CD4-positive, alpha-beta T cell treated with Interferon alpha-2 for 1 hour (primary cell): Measurements from ENCODE around the gene UFD1.
"Not testable (repeated sequence)": the region's sequence is repeated elsewhere in the genome, so short reads cannot be mapped to it uniquely, and the experiment has no call there.

Experiments used
- DNase-seq, 2 donors: peaks; one replicate each; pipeline ENCODE4 v3.0.0-alpha.2; 2020 to 2022

Gene UFD1

DNA sequence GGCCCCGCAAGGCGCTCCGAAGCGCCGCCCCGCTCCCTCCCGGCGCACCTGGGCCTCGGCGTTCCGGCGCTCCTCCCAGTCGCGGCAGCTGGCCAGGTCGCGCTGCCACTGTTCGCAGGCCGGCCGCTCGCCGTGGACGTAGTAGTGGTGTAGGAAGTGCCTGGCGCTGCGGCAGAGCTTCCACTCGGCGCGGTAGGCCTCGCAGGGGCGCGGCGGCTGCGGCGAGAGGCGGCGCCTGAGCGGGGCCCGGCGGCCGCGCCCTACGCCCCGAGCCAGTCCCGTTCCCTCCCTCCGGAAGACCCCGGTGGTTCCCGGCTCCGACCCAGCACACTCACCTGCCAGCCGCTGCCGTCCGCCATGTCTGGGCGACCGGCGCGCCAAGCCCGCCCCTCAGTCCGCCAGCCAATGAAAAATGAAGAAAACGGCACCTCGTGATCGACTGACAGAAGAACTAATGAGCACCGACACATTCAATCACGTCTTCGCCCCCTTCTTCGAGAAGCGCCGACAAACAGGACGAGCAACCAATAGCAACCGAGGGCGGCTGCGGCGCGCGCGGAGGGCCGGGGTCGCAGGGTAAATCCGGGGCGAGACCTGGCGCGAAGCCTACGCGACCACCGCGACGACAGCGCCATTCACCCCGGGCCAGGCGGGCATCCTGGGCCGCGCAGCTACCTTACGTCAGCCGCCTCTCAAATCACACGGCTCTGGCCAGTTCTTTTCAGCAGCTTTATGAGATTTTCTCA is 31.5 kb downstream of the UFD1 start, which contains the start of gene C22orf39:
C22orf39 (minus strand) TSS at position 382 of the 746 bp plus-strand sequence; CDS start at position 359, 23 bp downstream.
- peak; percentile 90 to 95 for DNase-seq

DNA sequence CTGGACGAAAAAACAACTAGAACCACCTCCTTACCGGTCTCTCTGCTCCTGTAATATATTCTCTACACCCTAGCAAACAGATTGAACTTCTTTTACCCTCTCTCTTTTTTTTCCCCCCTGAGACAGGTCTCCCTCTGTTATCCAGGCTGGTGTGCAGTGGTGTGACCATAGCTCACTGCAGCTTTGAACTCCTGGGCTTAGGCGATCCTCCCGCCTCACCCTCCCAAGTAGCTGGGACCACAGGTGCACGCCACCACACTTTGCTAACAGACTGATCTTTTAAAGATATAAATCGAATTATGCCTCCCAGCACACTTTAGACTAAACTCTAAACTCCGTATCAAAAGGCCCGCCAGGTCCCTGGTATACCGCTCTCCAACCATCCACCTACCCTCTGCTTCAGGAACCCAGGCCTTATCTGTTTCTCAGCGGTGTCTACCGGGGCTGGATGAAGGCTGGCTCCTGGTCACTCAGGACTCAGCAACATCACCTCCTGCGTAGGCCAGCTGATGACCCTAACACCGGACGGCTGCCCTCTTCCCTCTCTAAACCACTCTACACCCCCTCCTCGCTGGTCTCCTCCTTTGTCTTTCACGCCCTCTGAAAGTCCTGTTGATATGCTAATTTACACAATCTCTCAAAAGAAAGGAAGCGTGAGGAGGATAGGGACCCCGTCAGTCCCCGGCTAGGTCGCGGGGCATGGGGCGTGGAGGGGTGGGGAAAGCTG is 32.2 kb downstream of the UFD1 start:
- no peak for DNase-seq

DNA sequence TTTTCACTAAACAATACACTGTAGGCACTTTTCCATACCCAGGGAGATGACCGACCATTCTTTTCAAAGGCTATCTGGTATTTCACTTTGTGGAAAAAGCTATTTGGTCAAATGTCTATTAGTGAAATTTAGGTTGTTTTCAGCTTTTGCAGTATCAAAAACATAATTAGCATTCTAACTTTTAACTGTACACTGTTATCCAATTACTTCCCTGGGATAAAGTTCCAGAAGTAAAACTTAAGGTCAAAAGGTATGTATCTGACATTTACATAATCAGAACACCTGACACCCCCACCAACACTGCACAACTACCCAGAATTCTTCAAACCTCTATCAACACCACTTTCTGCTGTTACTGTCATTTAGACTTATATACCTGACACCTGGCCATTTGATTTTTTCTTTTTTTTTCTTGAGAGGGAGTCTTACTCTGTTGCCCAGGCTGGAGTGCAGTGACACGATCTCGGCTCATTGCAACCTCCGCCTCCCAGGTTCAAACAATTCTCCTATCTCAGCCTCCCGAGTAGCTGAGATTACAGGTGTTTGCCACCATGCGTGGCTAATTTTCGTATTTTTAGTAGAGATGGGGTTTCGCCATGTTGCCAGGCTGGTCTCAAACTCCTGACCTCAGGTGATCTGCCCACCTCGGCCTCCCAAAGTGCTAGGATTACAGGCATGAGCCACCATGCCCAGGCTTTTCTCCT is 33.6 kb downstream of the UFD1 start:
- not testable (repeated sequence) for DNase-seq

DNA sequence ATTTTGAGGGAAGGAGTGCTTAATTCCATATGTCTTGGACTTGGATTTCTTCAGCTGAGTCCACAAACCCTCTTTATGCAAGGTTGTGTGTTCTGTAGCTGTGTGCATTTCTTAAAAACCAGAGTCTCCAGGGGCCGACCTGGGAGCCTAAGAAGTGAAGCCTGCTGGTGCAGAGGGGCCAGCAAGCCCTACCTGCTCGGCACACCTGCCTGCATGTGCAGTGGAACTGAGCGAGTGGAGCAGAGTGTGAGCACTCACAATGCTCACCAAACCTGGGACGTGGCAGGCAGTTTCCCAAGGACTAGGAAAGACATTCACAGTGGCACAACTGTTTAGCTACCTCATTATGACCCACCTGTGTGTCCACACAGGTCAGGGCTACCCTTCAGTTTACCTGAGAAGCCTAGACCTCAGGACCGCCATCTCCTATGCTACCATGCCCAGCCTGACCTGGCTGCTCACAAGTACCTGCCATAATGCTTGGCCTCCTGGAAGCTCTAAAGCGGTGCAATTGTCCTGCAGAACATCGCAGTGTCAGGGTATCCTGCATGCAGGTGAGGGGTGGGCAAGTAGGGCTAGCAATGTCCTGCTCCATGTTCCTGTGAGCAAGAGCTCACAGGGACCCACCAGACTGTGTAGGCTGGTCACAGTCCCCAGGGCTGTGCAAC is 35.3 kb downstream of the UFD1 start:
- no peak for DNase-seq

DNA sequence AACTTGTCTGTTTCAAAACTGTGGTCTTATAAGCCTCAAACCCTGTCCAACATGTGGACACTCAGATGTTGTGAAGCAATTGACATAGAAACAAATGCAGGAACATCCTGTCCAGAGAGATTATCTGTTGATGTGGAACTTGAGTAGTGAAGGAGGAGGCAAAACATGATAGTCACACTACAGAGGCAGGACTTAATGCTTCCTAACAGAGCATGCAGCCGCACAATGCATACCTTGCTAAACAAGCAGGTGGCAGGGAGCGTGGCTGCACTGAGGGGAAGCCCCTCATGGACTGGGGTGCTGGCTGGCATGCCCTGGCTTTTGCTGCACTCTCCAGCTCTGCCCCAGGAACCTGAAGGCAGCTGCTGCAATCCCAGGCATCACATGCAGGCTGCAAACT is 36.8 kb downstream of the UFD1 start:
- no peak for DNase-seq

DNA sequence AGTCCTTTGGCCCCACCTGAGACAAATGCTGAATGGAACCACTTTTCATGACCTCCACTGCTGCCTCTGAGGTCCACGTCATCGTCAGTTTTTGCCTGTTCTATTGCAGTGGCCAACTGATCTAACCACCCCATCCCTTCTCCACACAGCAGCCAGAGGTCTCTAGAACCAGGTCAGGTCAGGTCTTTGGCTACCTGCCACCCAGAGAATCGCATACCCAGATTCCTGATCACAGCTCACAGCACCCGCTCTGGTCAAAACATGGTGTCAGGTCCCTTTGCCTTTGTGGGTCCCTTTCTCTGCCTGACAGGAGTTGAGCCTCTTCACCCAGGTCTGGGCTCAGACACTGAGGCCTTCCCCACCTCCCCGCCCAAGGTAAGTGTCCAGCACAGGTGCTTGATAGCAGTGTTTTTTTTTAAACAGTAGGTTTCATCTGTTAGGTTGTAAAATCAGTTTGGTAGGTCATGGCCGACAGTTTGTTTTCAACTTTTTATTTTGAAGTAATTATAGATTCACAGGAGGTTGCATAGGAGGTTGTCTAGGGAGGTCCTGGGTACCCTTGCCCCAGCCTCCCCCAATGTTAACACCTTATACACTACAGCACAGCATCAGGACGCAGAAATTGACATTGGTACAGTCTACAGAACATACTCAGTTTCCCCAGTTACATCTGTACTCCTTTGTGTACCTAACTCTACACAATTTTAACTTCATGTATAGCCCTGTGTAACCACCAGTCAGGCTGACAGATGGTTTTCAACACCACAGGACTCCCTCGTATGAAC is 38.4 kb downstream of the UFD1 start:
- no peak for DNase-seq

DNA sequence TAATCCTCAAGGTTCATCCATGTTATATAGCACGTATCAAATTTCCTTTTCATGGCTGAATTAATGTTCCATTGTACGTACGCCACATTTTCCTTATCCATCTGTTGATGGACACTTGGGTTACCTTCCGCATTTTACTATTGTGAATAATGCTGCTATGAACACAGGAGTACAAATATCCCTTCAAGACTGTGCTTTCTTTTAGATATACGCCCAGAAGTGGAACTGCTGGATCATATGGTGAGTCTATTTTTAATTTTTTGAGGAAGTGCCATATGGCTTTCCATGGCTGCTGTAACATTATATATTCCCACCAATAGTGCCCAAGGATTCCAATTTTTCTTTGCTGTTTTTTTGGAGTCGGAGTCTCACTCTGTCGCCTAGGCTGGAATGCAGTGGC is 40.7 kb downstream of the UFD1 start:
- DNase-seq = no peak

DNA sequence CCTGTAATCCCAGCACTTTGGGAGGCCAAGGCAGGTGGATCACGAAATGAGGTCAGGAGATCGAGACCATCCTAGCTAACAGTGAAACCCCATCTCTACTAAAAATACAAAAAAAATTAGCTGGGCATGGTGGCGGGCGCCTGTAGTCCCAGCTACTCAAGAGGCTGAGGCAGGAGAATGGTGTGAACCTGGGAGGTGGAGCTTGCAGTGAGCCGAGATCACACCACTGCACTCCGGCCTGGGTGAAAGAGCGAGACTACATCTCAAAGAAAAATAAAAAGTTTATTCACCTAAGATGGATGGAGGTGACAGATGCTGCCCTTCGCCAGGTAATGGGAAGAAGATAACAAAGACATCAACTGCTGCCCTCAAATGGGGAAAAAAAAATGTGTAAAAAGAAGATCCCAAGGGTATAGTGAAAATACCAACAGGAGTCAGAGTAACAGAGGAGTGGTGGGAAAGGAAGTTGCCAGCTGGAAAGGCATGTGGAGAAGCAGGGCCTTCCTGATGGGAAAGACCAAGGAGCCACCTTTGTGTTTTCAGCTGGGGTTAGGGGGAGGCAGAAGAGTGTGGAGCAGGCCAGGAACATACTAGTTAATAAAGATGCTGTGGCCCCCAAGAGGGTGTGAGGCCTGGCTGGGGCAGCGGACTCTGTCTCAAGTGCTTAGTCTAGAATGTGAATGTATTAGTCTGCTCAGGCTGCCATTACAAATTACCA is 42.4 kb downstream of the UFD1 start:
- DNase-seq = not testable (repeated sequence)

DNA sequence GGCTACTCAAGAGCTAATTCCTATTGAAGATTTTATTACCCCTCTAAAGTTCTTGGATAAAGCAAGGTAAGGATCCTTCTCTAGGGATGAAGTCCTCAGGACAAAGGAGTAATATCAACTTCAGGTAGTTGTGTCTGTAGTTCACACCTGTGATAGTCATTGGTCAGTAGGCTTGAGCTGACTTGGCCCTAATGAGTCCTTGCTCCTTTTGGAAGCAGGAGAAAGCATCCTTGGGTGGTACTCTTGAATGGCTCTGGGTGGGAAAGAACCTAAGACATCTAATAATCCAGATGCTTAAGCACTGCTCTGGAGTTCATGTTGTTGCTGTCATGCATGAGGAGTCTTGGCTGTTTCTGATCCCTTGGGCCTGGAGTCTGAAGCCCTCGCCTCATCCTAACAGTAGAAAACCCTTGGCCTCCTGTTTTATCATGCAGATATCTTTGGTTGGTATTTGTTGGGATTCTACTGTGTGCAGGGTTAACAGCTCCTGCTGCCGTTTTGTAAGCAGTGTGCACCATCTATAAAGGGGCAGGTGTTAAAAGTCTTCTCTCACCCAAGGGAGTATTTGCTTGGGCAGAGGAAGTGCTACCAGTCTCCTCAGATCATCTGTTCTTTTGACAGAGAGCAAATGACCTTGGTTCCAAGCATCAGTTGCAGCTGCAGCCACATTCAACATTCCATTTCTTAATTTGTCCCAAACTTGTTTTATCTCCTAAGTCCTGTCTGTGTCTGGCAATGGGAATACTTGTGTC is 44.0 kb downstream of the UFD1 start:
- no peak for DNase-seq

DNA sequence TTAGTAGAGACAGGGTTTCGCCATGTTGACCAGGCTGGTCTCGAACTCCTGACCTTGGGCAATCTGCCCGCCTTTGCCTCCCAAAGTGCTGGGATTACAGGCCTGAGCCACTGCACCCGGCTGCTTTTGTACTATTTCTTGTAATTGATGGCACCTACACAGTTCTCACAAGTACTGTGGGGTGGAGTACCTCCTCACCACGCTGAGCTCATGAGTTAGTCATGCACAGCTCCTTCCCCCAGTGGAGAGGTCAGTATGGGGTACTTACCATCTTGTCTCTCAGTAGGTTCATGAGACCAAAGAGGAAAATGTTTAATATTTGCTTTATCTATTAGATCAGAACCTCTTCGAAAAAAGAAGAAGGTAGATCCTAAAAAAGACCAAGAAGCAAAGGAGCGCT is 44.6 kb downstream of the UFD1 start:
- DNase-seq = no peak

DNA sequence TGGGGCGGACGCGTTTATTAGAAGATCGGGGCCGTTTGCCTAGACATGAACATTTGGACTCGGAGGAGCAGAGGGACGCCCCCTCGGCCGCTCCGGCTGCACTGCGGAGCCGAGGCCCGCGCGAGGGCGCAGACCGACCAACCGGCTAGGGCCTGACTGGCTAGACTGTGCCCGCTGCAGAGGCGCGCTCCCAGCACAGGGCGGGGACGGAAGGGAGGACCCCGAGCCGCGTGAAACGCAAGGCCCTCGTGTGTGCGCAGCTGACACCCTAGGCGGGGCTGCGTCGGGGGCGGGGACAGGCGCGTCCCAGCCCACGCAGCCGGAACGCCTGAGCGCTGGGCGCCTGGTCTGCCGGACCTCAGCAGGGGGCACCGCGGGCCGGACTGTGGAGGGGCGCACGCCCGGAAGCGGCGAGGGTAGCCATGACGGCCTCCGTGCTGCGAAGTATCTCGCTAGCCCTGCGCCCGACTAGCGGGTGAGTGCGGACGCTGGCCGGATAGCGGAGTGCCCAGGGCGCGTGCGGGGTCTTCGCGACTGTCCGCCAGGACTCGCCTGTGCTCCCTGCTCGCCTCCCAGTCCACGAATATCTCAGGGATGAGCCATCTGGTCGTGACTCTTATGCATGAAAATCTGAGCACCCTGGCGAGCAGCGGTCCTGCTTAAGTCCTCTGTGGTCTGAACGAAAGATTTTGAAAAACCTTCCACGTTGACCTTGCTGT is 46.7 kb downstream of the UFD1 start, which contains the start of gene MRPL40:
MRPL40 (plus strand) TSS at position 413 of the 719 bp plus-strand sequence; CDS start at position 423, 10 bp downstream.
- peak; percentile 88 to 91 for DNase-seq

DNA sequence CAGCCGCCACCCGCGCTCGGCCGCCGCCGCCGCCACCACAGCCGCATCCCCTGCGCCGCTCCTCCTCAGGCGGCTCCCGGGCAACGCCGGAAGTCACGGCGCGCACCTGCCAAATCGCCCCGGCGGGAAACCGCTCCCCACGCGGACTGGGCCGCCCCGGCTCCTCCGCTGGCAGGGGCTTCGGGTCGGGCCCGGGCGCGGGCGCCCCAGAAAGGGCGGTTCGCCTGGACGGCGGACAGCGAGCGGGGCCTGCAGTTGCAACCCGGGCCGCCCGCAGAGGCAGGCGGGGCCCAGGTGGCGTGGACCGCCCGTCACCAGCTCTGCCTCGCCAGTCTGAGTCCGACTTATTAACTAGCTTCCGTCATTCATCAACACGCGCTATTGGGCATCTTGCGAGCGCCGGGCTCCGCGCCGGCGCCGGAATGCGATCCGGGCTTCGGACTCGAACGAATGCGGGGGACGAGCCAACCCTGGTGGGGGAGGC is 47.3 kb downstream of the UFD1 start, which contains the start of gene HIRA:
HIRA (minus strand) TSS at position 85 of the 484 bp plus-strand sequence. CDS start 257 bp downstream, outside the sequence.
- DNase-seq = peak; percentile 77 to 88

DNA sequence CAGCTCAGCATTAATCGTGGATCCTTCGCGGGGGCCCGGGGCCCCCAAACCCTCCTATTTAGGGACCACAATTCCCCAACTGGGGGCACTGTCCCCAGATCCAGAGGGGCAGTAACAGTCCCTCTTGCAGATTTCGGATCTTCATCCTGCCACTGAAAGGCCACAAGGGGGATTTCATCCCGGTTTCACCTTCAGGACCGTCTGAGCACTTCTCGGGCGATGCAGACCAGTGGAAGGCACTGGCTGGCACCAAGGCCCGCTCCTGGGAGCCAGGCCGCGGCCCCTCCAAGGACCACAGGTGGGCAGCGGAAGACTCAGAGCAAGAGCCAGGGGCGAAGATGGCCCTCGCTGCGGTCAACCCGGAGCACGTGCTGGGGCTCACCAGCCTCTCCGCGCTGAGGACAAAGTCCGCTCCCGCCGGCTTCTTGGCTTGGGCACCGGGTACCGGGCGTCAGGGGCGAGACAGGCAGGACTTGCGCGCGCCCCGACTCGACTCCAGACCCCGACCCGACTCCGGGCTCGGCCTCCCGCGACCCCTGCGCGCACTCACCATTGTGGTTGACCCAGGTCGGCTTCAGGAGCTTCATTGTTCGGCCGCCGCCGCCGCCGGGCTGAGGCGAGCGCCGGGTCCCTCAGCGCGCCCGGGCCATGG is 48.0 kb downstream of the UFD1 start:
- peak; percentile 6 to 17 for DNase-seq

DNA sequence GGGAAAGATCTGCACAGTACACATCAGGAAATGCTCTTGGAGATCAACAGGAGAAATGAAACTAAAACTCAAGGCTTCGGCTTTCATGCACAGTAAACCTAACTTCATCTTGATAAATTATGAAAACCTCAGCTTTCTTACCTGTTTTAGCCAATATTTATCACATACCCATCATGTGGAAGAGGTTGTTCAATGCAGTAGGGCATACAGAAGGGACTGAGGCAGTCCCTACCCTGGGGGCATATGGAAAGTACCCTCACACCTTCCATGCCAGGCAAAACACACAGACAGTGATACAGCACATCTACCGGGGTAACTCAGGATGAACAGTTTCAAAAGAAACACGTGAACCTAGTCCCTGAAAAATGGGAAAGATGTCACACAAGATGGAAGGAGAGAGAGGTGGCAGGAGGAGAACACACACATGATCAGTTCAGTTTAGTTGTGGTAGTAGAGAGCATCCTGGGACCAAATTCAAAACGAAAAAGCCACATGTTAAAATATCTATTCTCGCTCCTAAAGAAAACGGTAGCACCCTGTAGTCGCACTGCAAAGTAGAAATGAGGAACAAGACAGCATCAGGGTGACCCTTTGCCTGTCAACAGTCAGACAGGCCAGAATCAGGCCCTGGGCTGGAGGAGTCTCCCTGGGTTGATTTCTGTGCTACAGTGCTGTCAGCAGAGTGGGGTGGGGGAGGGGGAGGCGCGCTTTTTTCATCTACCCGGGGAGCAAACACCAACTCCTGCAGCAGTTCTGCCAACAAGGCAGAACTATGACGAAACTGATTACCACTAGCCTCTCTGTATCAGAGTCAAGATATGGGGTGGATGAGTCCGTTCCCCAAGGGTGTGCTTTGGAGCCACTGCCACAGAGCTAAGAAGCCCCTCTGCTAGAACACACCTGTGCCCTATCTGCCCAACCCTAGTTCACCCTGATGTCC is 48.8 kb downstream of the UFD1 start:
- peak; percentile 29 to 57 for DNase-seq

DNA sequence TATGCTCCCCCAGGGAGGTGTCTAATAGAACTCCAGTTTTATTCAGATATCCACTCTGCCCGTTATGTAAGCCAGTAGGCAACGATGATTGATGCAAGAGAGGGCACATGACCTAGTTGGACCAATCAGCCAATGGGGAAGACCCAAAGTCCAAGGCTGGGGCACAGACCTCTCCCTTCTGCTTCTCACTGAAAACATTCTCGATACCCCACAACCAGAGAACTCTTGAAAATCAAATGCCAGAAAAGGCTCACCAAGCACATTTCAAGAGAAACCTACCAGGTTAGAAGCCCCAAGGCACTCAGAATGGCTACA is 54.9 kb downstream of the UFD1 start:
- no peak for DNase-seq

DNA sequence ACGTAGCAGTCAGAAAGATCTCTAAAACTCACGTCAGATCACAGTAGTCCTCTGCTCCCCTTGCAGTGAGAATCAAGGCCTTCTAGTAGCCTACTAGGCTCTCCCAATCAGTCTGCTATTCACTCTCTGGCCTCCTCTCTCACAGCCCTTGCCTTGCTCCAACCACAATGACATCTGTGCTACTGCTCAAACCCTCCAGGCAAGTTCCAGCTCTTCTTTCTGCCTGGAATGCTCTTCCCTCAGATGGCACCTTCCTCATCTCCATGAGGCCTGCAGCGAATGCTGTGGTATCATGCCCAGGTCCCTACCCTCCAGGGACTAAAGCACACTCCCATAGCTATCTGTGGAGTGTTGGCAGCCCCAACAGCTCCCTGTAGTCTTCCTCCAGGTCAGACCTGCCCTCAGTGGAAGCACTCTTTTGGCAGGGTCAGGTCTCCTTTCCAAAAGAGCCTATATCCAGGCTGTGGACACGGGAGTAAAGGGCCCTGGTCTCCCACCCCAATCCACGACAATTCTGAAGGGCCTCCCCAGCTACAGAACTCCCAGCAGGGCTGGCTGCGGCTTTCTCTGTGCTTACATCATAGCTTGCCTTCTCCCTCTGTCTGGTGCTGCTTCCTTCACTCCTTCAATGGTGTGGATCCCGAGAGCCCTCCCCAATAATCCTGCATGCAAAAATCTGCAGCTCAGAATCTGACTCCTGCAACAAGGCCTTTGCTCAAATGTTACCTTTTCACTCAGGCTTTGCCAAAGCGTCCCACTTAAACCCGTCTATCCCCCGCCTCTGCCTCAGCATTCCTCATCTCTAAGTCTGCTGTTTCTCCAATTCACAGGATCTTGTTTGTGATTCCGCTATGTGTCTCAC is 56.3 kb downstream of the UFD1 start:
- DNase-seq = no peak

DNA sequence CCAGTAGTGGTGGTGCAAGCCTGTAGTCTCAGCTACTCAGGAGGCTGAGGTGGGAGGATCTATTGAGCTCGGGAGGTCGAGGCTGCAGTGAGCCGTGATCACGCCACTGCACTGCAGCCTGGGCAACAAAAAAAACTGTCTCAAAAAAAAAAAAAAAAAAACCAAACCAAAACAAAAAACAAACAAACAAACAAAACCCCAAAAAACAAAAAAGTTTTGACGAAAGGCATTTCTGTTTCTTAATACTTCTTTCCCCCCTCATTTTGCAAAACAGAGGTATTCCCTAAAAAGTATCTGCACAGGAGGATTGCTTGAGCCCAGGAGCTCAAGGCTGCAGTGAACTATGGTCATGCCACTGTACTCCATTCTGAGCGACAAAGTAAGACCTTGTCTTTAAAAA is 58.7 kb downstream of the UFD1 start:
- DNase-seq = no peak
